IPS-18c (cell line): Measurements from ENCODE around the gene SEMA5A.

Experiments
- H3K4me3 ChIP-seq: 2 replicates; pipeline ENCODE4 v1.7.0; 2013; ENCODE audit warnings: low read depth, mild to moderate bottlenecking, low read length, moderate library complexity; ENCODE audit not compliant: insufficient read depth
- H3K9me3 ChIP-seq: one replicate; pipeline ENCODE4 v1.6.1; 2013; ENCODE audit warnings: mild to moderate bottlenecking, low read length, moderate library complexity; ENCODE audit not compliant: control insufficient read depth, insufficient read depth

SEMA5A gene

GRCh38 chr5:9347541-9348295 is 198.2 kb downstream of the SEMA5A start:
- Histone ChIP-seq H3K4me3 (no peak overlapping the region), H3K9me3 (no peaks in the 10 kb centered on the region)

- Histone ChIP-seq H3K9me3 (no peaks in the 10 kb centered on the region), H3K4me3 (no peak overlapping the region)
Observed at GRCh38 chr5:9347032-9347431, 198.8 kb downstream of the SEMA5A start.

DNA sequence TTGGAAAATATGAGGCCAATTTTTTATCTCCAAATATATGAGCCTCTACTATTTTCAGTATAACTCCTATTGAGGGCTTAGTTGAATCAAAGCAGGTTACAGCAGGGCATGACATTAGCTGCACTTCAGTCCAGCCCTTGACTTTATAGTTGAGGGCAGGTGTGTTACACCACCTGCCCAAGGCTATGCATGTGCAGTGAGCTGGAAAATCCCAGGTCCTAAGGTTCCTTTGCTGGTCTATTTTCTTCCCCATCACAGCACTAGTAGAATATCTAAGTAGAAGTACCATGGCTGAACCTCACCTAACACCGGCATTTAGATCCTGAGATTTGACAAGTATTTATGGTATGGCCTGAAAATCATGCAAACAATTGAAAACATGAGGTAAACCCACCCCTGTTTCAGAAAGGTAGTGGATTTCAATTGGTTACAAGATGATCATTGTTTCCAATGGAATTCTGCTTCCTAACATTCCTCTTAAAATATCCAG is 201.1 kb downstream of the SEMA5A start:
- H3K9me3 ChIP-seq: no peaks in the 10 kb centered on the region
- H3K4me3 ChIP-seq: no peak overlapping the region

DNA sequence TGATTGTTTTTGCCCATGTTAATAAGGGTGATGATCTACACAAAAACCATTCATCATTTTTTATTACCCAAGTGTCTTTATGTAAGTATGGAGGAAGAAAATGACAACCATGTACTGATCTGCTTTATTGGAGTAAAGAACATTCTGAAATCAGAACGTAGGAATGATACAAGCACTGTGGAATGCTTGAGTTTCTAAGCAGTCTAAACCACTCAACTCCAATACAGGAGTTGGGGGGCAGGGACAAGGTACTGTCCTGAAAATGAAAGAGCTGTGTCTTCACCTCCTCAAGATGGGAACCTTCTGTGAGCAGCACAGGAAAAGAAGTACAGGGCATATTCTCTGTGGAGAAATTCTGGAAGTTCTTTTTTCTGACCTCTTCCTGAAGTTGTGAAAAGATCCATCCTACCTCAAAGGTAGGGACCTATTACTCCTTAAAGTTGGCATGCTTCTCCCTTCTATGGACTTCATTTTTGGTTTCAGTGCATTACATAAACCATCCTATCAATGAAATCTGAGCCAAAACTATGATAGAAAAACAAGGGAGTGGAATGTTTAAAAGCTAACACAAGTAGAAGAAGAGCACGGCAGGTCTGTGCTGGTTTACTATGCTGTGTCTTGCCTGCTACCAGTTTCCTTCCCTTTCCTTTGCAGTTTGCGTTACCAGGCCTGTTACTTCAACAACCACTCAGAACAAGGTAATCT is 202.6 kb downstream of the SEMA5A start:
- no peaks in the 10 kb centered on the region for H3K9me3 ChIP-seq
- no peak overlapping the region for H3K4me3 ChIP-seq

DNA sequence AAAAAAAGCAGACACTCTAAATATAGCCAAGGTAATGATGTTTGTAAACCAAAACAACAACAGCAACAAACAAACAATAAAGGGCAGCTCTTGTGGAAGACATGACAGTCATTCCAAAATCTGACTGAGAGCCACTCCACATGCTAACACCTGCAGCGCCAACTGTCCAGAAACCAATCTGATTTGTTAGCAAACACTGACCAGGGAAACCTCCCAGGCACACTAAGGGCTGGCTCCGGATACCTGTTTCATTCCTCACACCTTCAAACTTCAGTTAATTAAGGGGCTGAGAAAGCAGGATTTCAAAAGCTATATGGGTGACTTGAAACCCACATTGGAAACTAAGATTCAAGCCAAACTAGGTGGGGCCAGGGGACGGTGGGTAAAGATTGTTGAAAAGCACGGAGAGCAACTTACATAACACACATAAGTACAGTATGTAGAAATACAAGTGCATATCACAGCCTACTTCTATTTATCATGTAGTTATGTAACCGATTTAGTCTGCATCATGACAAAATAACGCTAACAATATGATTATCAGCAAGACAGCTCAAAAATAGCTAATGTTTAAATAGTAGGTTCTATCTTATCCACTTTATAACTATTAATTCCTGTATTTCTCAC is 203.6 kb downstream of the SEMA5A start:
- no peak overlapping the region for H3K4me3 ChIP-seq

GRCh38 chr5:9340085-9340484 is 205.8 kb downstream of the SEMA5A start:
- no peak overlapping the region for H3K4me3 ChIP-seq
- no peaks in the 10 kb centered on the region for H3K9me3 ChIP-seq

More for the DNA sequence above, 203.6 kb downstream of the SEMA5A start:
- no peaks in the 10 kb centered on the region for H3K9me3 ChIP-seq

- H3K4me3 ChIP-seq: no peak overlapping the region
- no peaks in the 10 kb centered on the region for H3K9me3 ChIP-seq
Observed at GRCh38 chr5:9339206-9339818, 206.6 kb downstream of the SEMA5A start.

DNA sequence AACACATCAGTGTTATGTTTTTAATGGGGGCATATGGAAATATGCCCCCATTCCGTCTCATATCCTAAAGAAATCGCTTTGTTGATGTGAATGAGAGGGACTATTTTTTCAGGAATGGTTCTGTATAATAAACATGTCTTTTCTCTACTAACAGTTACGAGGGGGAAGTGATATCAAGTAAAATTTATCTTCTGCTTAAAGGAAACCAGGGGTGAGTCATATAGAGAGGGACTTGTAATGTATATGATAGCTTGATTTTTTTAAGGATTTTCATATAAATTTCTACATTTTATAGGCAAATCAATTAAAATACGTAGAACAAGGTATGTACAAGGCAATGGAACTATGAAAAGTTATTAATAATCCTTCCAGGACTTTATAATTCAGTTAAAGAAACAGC is 207.1 kb downstream of the SEMA5A start:
- Histone ChIP-seq H3K9me3 (no peaks in the 10 kb centered on the region), H3K4me3 (no peak overlapping the region)

DNA sequence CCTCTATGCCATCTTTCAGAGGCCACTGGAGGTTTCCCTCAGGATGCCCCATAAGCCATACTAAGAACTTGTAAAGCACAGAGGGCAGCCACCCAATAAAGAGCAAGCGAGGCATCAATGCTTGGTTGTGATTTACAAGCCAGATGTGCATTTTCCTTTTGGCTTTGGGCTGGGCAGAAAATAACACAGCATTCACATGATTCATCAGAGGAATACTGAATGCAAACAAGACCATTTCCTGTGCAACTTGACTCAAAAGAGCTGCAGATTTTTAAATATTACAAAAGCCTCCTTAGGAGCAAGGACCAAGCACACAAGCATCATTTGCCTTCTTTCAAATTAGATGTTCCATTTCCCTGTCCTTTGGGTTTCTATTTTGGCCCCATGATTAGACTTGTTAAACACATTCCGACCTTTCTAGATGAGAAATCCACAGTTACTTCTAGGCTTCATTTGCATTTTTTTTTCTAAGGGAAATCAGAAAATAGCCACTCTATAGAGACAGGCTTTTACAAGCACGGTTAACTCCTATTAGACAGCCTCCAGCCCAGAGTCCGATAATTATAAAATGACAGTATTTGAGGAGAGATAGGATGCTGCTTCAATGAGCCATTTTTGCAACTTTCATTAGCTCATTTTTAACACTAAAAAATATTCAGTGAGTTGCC is 207.8 kb downstream of the SEMA5A start:
- H3K9me3 ChIP-seq: no peaks in the 10 kb centered on the region
- H3K4me3 ChIP-seq: no peak overlapping the region

DNA sequence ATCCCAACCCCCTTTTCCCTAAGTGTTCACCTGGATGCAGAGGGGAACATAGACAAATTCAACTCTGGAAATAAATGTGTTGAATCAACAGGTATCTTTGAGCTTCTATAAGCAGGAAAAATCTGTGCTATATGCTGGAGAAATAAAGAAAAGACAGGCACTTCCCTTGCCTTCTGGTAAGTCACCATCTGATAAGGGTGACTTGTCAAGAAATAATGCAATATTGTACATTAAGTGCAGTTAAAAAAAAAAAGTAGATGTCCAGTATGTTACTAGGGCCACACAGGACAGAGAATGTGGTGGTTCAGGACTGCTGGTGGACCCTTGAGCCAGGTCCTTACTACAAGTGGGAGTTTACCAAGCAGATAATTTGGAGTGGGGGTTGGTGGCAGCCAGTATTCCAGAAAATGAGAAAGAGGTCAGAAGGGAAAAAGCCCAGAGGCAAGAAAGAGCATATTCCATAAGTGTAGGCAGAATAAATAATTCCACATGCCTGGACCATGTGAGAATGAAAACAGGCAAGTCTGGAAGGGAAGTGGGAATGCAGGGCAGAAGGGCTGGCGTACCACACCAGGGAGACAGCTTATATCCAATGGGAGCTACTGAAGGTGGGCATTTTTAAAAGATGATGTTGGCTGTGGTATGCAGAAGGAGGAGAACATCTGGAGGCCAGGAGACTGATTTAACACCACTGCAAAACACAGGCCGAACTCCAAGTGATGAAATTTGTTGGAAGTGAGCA is 209.9 kb downstream of the SEMA5A start:
- Histone ChIP-seq H3K9me3 (no peaks in the 10 kb centered on the region), H3K4me3 (no peak overlapping the region)

GRCh38 chr5:9335269-9335668 is 210.6 kb downstream of the SEMA5A start:
- H3K9me3 ChIP-seq: no peaks in the 10 kb centered on the region
- H3K4me3 ChIP-seq: no peak overlapping the region

GRCh38 chr5:9332026-9332425 is 213.8 kb downstream of the SEMA5A start:
- H3K4me3 ChIP-seq: no peak overlapping the region

GRCh38 chr5:9331372-9331771 is 214.5 kb downstream of the SEMA5A start:
- H3K4me3 ChIP-seq: no peak overlapping the region
- H3K9me3 ChIP-seq: no peaks in the 10 kb centered on the region

More at GRCh38 chr5:9332026-9332425, 213.8 kb downstream of the SEMA5A start:
- H3K9me3 ChIP-seq: no peaks in the 10 kb centered on the region

GRCh38 chr5:9329125-9329524 is 216.8 kb downstream of the SEMA5A start:
- no peak overlapping the region for H3K4me3 ChIP-seq
- no peaks in the 10 kb centered on the region for H3K9me3 ChIP-seq

- no peak overlapping the region for H3K4me3 ChIP-seq
Observed at GRCh38 chr5:9325549-9325948, 220.3 kb downstream of the SEMA5A start.

GRCh38 chr5:9324348-9325077 is 221.4 kb downstream of the SEMA5A start:
- no peaks in the 10 kb centered on the region for H3K9me3 ChIP-seq
- H3K4me3 ChIP-seq: no peak overlapping the region

More at GRCh38 chr5:9325549-9325948, 220.3 kb downstream of the SEMA5A start:
- no peaks in the 10 kb centered on the region for H3K9me3 ChIP-seq
